A549 (cell line): ENCODE results near the gene MRPS18B. TPM values are rescaled to one million over a fixed set of nuclear protein-coding genes. Genes with fewer than 3 reads are reported as not detected.

Source experiments
- ATAC-seq, 2 experiments: fragments of 200-7000 bp in 1 of 2; fragments of >200 bp in 1 of 2; cut with Nextera tagmentation in 1 of 2; cut with Tn5 transposase in 1 of 2; 3 replicates each; pipeline versions ENCODE4 v1.8.0 to v1.9.1; 2018 to 2020; ENCODE audit warnings: mild to moderate bottlenecking in 1 of 2, moderate library complexity in 1 of 2
- CTCF ChIA-PET: fragments of 300-600 bp; sonication (Branson Sonifier 250); formaldehyde crosslinking; extraction: SDS; loops from one replicate; lab custom pipeline; 2021; ENCODE audit warnings: antibody characterized with exemption, inconsistent platforms; lab: Yijun Ruan, JAX
- POLR2A ChIA-PET: fragments of 350-600 bp; formaldehyde crosslinking; extraction: SDS; loops from one replicate; lab custom pipeline; 2021; ENCODE audit warnings: antibody characterized with exemption, inconsistent platforms; lab: Yijun Ruan, JAX
- DNase-seq, 2 experiments: peaks; one replicate each; pipeline versions ENCODE4 v3.0.0 to v3.0.0-alpha.2; 2011 to 2016; ENCODE audit warnings: low read depth in 1 of 2, low spot score in 1 of 2
- FAIRE-seq: peaks from 2 replicates; lab custom pipeline; 2011; peaks lifted over from hg19 to GRCh38; lab: Jason Lieb, UNC
- H3K27ac ChIP-seq, 2 experiments: fragments of >200 bp; sonication (Bioruptor Twin); formaldehyde crosslinking; 3 replicates each; pipeline ENCODE4 v1.5.1; 2016 to 2017
- H3K4me1 ChIP-seq: fragments of >200 bp; sonication (Bioruptor Twin); formaldehyde crosslinking; 3 replicates; pipeline ENCODE4 v1.6.1; 2016
- H3K4me2 ChIP-seq: fragments of >200 bp; sonication (Bioruptor Twin); formaldehyde crosslinking; 3 replicates; pipeline ENCODE4 v1.6.1; 2016
- H3K4me3 ChIP-seq: fragments of >200 bp; sonication (Bioruptor Twin); formaldehyde crosslinking; 3 replicates; pipeline ENCODE4 v1.5.1; 2016
- H3K9me3 ChIP-seq: fragments of >200 bp; sonication (Bioruptor Twin); formaldehyde crosslinking; 3 replicates; pipeline ENCODE4 v1.6.1; 2016
- BHLHE40 ChIP-seq: IDR thresholded peaks from 2 replicates; pipeline ENCODE4 v1.6.1; 2012; ENCODE audit warnings: low read depth, low read length, inconsistent platforms
- CBX2 ChIP-seq: fragments of 200-600 bp; sonication (generic); IDR thresholded peaks from 2 replicates; pipeline ENCODE4 v1.6.1; 2016; ENCODE audit warnings: low read depth, mild to moderate bottlenecking, borderline replicate concordance
- CBX8 ChIP-seq: fragments of 200-600 bp; sonication (generic); IDR thresholded peaks from 2 replicates; pipeline ENCODE4 v1.6.1; 2016
- CHD4 ChIP-seq: fragments of 200-600 bp; sonication (generic); IDR thresholded peaks from 2 replicates; pipeline ENCODE4 v1.6.1; 2016; ENCODE audit warnings: antibody characterized with exemption, mild to moderate bottlenecking, borderline replicate concordance
- EHMT2 ChIP-seq: fragments of 200-600 bp; sonication (generic); IDR thresholded peaks from 2 replicates; pipeline ENCODE4 v1.6.1; 2016; ENCODE audit warnings: antibody characterized with exemption, low read depth, mild to moderate bottlenecking, moderate library complexity
- HEYL ChIP-seq: fragments of 250-450 bp; sonication (Bioruptor Pico); IDR thresholded peaks from 2 replicates; pipeline ENCODE4 v1.8.0; 2021; ENCODE audit warnings: mild to moderate bottlenecking, moderate library complexity
- KDM1A ChIP-seq: fragments of 200-600 bp; sonication (generic); IDR thresholded peaks from 2 replicates; pipeline ENCODE4 v1.6.1; 2016; ENCODE audit warnings: low read depth, mild to moderate bottlenecking
- KDM5A ChIP-seq: fragments of 200-600 bp; sonication (generic); IDR thresholded peaks from 2 replicates; pipeline ENCODE4 v1.6.1; 2016; ENCODE audit warnings: antibody characterized with exemption, mild to moderate bottlenecking
- MAFK ChIP-seq: fragments of 450-650 bp; IDR thresholded peaks from 2 replicates; pipeline ENCODE4 v1.6.1; 2014; ENCODE audit not compliant: partially characterized antibody
- MAZ ChIP-seq: fragments of 150-350 bp; IDR thresholded peaks from 2 replicates; pipeline ENCODE4 v1.6.1; 2014; ENCODE audit warnings: antibody characterized with exemption, low read depth, low read length, borderline replicate concordance
- NPAS2 ChIP-seq: fragments of 250-450 bp; sonication (Bioruptor Pico); IDR thresholded peaks from 2 replicates; pipeline ENCODE4 v1.8.0; 2022; ENCODE audit warnings: mild to moderate bottlenecking, moderate library complexity, borderline replicate concordance
- NR3C1 ChIP-seq: fragments of >200 bp; sonication (Bioruptor Twin); formaldehyde crosslinking; IDR thresholded peaks from 3 replicates; pipeline ENCODE4 v1.6.1; 2017
- RAD21 ChIP-seq, 2 experiments: fragments of >200 bp in 1 of 2; sonication (Bioruptor Twin) in 1 of 2; formaldehyde crosslinking in 1 of 2; IDR thresholded peaks in 1 of 2; conservative IDR thresholded peaks in 1 of 2; 2 replicates in 1 of 2; 3 replicates in 1 of 2; pipeline ENCODE4 v1.6.1; 2012 to 2018; ENCODE audit warnings: inconsistent platforms in 1 of 2
- RARB ChIP-seq: fragments of 250-450 bp; sonication (Bioruptor Pico); IDR thresholded peaks from 2 replicates; pipeline ENCODE4 v1.8.0; 2021; ENCODE audit warnings: mild to moderate bottlenecking, moderate library complexity
- SMC3 ChIP-seq: fragments of >200 bp; sonication (Bioruptor Twin); formaldehyde crosslinking; IDR thresholded peaks from 3 replicates; pipeline ENCODE4 v1.6.1; 2018; ENCODE audit warnings: inconsistent platforms
- TP53 ChIP-seq: fragments of 250-450 bp; sonication (Bioruptor Pico); IDR thresholded peaks from 2 replicates; pipeline ENCODE4 v1.5.0; 2021; ENCODE audit warnings: mild to moderate bottlenecking, moderate library complexity
- ZFP36 ChIP-seq: fragments of 450-650 bp; IDR thresholded peaks from 2 replicates; pipeline ENCODE4 v1.6.1; 2014; ENCODE audit warnings: borderline replicate concordance; ENCODE audit not compliant: partially characterized antibody
- ZNF302 ChIP-seq: fragments of 250-450 bp; sonication (Bioruptor Pico); IDR thresholded peaks from 2 replicates; pipeline ENCODE4 v1.9.0; 2021; ENCODE audit warnings: inconsistent platforms, mild to moderate bottlenecking, moderate library complexity
- WGBS: methylation state at CpG from one replicate; pipeline ENCODE4 v1.1.6; 2017; ENCODE audit errors: missing lambda C conversion rate; 5-methylcytosine and 5-hydroxymethylcytosine counted together
- polyA plus RNA-seq, 4 experiments: library from polyadenylated mRNA; depleted of rRNA in 3 of 4; stranded (reverse); fragments of >200 nt; fragmentation: RNase III in 1 of 4; extraction: RNeasy Plus Mini Kit Qiagen cat#74134 plus additional on column Dnase treatment in 1 of 4; gene quantifications; 2 replicates in 3 of 4; 3 replicates in 1 of 4; pipeline ENCODE4 v1.2.3, GENCODE V29; 2011 to 2017
- TF ChIP-seq, protein P1 (sequence below): fragments of 250-450 bp; sonication (Bioruptor Pico); IDR thresholded peaks from 2 replicates; pipeline ENCODE4 v1.5.0; 2021; ENCODE audit warnings: mild to moderate bottlenecking, moderate library complexity, borderline replicate concordance
- TF ChIP-seq, protein P2 (sequence below): IDR thresholded peaks from 2 replicates; pipeline ENCODE4 v1.6.1; 2012
- TF ChIP-seq, protein P3 (sequence below): fragments of 200-600 bp; sonication (generic); IDR thresholded peaks from 2 replicates; pipeline ENCODE4 v1.6.1; 2016; ENCODE audit warnings: antibody characterized with exemption, mild to moderate bottlenecking, moderate library complexity
- TF ChIP-seq, protein P4 (sequence below): IDR thresholded peaks from 2 replicates; pipeline ENCODE4 v1.6.1; 2012
- TF ChIP-seq, protein P5 (sequence below): fragments of 150-350 bp; IDR thresholded peaks from 2 replicates; pipeline ENCODE4 v1.6.1; 2014; ENCODE audit warnings: low read depth, mild to moderate bottlenecking, low read length

Gene MRPS18B
- polyA plus RNA-seq, 2 of the 4 experiments (the other 2 are of a cell fraction), result 85.3 to 91.1 TPM

DNA sequence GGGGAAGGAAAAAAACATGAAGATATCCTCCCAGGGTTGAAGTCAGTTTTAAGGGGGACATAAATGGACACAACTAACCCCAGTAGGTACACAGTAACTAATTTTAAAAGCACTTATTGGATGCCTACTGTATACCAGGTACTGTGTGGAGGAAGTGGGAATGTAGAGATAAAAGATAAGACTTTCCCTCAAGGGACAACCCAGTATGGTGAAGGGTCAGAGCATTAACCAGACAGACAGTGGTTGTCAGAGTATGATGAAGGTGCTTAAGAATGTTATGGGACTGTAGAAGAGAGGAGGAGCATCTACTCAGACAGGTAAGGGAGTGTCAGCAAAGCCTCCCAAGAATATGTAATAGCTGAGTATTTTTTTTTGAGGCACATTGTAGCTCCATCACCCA is 45.5 kb upstream of the MRPS18B start:
- no peaks in the 10 kb centered on the region for H3K9me3 ChIP-seq
- POLR2A ChIA-PET, result no interaction called here
- no peak for FAIRE-seq
- H3K27ac ChIP-seq, result peak overlapping the region; percentile 89 to 99
- ATAC-seq, result no peak
- H3K4me1 ChIP-seq, result peaks cover 14% of the 10 kb centered on the region
- H3K4me3 ChIP-seq, result peak overlapping the region; percentile 52
- H3K4me2 ChIP-seq, result peak overlapping the region; percentile 92
- CTCF ChIA-PET, result interaction anchor here (1.0 kb wide), 1 partner anchor 89 kb away, joined by 3 read pairs; no protein-coding TSS in a partner anchor
- DNase-seq, result no peak
- TF ChIP-seq MAZ (no peak), SMC3 (no peak), TP53 (CRISPR knock-in tag) (no peak), BHLHE40 (no peak), KDM1A (no peak), ZNF302 (CRISPR knock-in tag) (no peak), NPAS2 (CRISPR knock-in tag) (no peak), ZFP36 (no peak), EHMT2 (no peak), CBX8 (no peak), RAD21 (conservative IDR thresholded peaks at IDR 0.05 in 1 of 2, IDR thresholded peaks at IDR 0.05 in 1 of 2) (no peak), KDM5A (no peak), CHD4 (no peak), RARB (no peak)
- TF ChIP-seq, protein P1, sequence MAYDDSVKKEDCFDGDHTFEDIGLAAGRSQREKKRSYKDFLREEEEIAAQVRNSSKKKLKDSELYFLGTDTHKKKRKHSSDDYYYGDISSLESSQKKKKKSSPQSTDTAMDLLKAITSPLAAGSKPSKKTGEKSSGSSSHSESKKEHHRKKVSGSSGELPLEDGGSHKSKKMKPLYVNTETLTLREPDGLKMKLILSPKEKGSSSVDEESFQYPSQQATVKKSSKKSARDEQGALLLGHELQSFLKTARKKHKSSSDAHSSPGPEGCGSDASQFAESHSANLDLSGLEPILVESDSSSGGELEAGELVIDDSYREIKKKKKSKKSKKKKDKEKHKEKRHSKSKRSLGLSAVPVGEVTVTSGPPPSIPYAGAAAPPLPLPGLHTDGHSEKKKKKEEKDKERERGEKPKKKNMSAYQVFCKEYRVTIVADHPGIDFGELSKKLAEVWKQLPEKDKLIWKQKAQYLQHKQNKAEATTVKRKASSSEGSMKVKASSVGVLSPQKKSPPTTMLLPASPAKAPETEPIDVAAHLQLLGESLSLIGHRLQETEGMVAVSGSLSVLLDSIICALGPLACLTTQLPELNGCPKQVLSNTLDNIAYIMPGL (CRISPR knock-in tag), result no peak
- TF ChIP-seq, protein P2, sequence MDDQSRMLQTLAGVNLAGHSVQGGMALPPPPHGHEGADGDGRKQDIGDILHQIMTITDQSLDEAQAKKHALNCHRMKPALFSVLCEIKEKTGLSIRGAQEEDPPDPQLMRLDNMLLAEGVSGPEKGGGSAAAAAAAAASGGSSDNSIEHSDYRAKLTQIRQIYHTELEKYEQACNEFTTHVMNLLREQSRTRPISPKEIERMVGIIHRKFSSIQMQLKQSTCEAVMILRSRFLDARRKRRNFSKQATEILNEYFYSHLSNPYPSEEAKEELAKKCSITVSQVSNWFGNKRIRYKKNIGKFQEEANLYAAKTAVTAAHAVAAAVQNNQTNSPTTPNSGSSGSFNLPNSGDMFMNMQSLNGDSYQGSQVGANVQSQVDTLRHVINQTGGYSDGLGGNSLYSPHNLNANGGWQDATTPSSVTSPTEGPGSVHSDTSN, result no peak
- TF ChIP-seq, protein P3, sequence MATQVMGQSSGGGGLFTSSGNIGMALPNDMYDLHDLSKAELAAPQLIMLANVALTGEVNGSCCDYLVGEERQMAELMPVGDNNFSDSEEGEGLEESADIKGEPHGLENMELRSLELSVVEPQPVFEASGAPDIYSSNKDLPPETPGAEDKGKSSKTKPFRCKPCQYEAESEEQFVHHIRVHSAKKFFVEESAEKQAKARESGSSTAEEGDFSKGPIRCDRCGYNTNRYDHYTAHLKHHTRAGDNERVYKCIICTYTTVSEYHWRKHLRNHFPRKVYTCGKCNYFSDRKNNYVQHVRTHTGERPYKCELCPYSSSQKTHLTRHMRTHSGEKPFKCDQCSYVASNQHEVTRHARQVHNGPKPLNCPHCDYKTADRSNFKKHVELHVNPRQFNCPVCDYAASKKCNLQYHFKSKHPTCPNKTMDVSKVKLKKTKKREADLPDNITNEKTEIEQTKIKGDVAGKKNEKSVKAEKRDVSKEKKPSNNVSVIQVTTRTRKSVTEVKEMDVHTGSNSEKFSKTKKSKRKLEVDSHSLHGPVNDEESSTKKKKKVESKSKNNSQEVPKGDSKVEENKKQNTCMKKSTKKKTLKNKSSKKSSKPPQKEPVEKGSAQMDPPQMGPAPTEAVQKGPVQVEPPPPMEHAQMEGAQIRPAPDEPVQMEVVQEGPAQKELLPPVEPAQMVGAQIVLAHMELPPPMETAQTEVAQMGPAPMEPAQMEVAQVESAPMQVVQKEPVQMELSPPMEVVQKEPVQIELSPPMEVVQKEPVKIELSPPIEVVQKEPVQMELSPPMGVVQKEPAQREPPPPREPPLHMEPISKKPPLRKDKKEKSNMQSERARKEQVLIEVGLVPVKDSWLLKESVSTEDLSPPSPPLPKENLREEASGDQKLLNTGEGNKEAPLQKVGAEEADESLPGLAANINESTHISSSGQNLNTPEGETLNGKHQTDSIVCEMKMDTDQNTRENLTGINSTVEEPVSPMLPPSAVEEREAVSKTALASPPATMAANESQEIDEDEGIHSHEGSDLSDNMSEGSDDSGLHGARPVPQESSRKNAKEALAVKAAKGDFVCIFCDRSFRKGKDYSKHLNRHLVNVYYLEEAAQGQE, result no peak

DNA sequence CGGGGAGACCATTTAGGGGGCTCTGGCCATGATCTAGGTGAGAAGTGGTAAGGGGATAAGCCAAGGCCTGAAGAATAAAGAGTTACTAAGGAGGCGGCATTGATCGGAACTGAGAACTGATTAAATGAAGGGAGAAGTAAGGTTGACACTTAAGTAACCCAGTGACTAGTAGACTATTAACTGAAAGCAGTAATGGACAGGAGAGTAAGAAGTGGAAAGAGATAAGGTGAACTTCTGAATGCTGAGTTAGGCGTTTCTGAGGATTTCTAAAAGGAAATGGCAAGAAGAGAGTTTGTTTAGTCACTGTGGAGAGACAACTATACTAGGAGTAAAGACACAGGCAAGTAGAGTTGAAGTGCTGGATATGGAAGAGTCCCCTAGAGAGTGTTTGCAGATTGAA is 44.5 kb upstream of the MRPS18B start:
- H3K4me1 ChIP-seq, result peaks cover 14% of the 10 kb centered on the region
- no peaks in the 10 kb centered on the region for H3K9me3 ChIP-seq
- H3K4me3 ChIP-seq, result no peak overlapping the region
- FAIRE-seq, result no peak
- POLR2A ChIA-PET, result no interaction called here
- no peak overlapping the region for H3K27ac ChIP-seq
- peak overlapping the region; percentile 92 for H3K4me2 ChIP-seq
- no peak for ATAC-seq
- no peak for DNase-seq
- TF ChIP-seq CBX2, result no peak
- no peak for TF ChIP-seq NR3C1
- TF ChIP-seq HEYL (CRISPR knock-in tag), result no peak
- peak; percentile 6 for TF ChIP-seq MAFK
- TF ChIP-seq, protein P4, sequence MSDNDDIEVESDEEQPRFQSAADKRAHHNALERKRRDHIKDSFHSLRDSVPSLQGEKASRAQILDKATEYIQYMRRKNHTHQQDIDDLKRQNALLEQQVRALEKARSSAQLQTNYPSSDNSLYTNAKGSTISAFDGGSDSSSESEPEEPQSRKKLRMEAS, result no peak
- TF ChIP-seq, protein P5, sequence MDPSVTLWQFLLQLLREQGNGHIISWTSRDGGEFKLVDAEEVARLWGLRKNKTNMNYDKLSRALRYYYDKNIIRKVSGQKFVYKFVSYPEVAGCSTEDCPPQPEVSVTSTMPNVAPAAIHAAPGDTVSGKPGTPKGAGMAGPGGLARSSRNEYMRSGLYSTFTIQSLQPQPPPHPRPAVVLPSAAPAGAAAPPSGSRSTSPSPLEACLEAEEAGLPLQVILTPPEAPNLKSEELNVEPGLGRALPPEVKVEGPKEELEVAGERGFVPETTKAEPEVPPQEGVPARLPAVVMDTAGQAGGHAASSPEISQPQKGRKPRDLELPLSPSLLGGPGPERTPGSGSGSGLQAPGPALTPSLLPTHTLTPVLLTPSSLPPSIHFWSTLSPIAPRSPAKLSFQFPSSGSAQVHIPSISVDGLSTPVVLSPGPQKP, result no peak
- WGBS, result 70% methylated on average over 4 of the region's 4 CpGs
- CTCF ChIA-PET, result interaction anchor here (1.0 to 1.3 kb wide), 2 partner anchors 28 to 31 kb away, joined by 3 to 4 read pairs; no protein-coding TSS in a partner anchor
